Activated CD8-positive, alpha-beta memory T cell treated with anti-CD3 and anti-CD28 coated beads for 36 hours (primary cell): ENCODE data around the gene SCUBE3. TPM values are rescaled to one million over a fixed set of nuclear protein-coding genes. Genes with fewer than 3 reads are reported as not detected.

Experiments used
- CTCF ChIA-PET: fragments of 350-600 bp; sonication (Branson Sonifier 250); formaldehyde crosslinking; loops from one replicate; lab custom pipeline; 2021; ENCODE audit warnings: antibody characterized with exemption; lab: Charles Lee
- POLR2A ChIA-PET: fragments of 350-600 bp; sonication (Branson Sonifier 250); formaldehyde crosslinking; loops from one replicate; lab custom pipeline; 2021; ENCODE audit warnings: antibody characterized with exemption; lab: Charles Lee
- total RNA-seq, 2 experiments: library from RNA; stranded (reverse); gene quantifications; one replicate each; pipeline ENCODE4 v1.2.3, GENCODE V29; 2021

The SCUBE3 gene
- total RNA-seq, 2 experiments from 2014 or later = 0.06 TPM

DNA sequence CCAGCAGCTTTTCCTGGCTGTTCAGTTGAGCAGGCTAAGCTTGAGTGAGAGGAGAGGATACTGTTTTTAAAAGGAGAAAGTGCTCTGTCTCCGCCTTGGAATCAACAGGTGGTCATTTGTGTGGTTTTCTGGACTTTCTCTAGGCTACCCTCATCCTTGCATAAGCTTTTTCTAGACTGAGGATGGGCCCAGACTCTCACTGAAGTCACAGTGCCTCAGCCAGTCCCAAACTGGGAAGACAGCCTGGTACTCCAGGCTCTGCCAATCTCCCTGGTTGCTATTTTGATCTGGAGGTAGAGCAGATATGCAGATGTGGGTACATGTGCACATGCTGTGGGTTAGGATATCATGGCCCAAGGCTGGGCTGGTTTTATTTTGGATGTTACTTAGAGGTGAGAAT, 7.0 kb downstream of the SCUBE3 start:
- CTCF ChIA-PET = no interaction called here
- POLR2A ChIA-PET = no interaction called here

DNA sequence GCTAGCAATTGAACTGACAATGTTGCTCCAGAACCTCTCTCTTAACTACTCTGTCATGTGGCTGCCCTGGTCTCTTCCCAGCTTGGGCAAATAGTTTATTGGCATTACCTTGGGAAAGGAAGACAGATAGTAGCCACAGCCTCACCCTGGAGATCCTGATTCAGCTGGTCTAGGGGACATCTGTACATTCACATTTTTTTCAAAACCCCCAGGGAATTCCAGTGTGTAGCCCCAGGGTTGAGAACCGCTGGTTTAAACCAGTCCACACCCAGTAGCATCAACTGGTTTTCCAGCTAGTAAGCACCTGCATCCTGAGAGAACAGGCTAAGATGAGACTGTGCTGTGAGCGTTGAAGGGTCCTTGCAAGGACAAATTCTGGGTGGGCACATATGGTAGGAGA, 9.6 kb downstream of the SCUBE3 start:
- CTCF ChIA-PET = interaction anchor here (1.5 kb wide), 1 partner anchor 18 kb away, joined by 3 read pairs; no protein-coding TSS in a partner anchor
- POLR2A ChIA-PET = interaction anchor here (0.5 kb wide), 1 partner anchor 1331 kb away, joined by 8 read pairs; no protein-coding TSS in a partner anchor

GRCh38 chr6:35224720-35225119, 11.0 kb downstream of the SCUBE3 start:
- ChIA-PET POLR2A (no interaction called here), CTCF (no interaction called here)

DNA sequence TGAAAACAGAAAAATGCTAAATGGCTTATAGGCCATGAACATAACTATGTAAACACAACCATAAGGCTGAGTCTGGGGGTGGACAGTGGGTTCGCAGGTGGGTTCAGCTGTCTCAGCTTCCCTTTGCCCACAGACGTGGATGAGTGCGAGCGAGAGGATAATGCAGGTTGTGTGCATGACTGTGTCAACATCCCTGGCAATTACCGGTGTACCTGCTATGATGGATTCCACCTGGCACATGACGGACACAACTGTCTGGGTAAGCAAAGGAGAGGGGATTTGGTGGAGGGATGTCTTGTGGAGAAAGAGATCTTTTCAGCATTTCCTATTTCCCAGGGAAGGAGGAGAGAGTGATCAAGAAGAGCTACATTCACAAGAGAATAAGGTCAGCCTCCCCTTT, 14.7 kb downstream of the SCUBE3 start:
- ChIA-PET POLR2A (no interaction called here), CTCF (interaction anchor here (0.6 kb wide), 1 partner anchor 13 kb away, joined by 3 read pairs; no protein-coding TSS in a partner anchor)

DNA sequence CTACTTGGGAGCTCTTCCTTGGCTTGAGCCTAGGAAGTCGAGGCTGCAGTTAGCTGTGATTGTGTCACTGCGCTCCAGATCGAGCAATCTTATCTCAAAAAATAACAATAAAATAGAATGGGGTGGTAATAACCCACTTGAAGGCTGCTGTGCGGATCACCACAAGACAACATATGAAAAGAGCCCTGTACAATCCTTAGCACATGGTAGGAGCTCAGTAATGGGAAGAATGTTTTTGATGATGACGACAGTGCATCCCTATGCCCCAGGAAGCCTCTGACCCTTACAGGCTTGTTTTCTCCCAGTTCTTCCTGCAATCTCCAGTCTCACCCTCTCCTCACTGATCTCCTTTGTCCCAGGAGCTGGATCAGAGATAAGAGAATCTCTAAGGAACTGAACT, 15.5 kb downstream of the SCUBE3 start:
- POLR2A ChIA-PET = no interaction called here
- CTCF ChIA-PET = interaction anchor here (1.1 kb wide), 1 partner anchor 24 kb away, joined by 6 read pairs; no protein-coding TSS in a partner anchor

GRCh38 chr6:35230498-35230897, 16.7 kb downstream of the SCUBE3 start:
- CTCF ChIA-PET = interaction anchor here (1.1 to 1.3 kb wide), 2 partner anchors 25 to 26 kb away, joined by 4 to 6 read pairs; no protein-coding TSS in a partner anchor
- POLR2A ChIA-PET = no interaction called here

- ChIA-PET POLR2A (no interaction called here), CTCF (interaction anchor here (1.3 kb wide), 1 partner anchor 26 kb away, joined by 4 read pairs; no protein-coding TSS in a partner anchor)
Measured at GRCh38 chr6:35230950-35231349, 17.2 kb downstream of the SCUBE3 start.

DNA sequence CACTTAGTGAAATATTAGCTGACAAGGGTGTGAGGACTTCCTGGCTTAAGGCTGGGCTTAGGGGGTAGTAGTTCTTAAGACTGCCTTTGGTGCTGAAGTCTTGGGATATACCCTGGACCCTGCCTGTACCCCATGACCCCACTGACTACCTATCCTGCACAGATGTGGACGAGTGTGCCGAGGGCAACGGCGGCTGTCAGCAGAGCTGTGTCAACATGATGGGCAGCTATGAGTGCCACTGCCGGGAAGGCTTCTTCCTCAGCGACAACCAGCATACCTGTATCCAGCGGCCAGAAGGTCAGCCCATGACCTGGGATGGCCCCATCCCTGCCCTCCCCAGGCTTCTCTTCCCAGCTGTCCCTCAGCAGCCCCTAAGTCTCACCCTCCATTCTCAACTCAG, 17.8 kb downstream of the SCUBE3 start:
- POLR2A ChIA-PET = no interaction called here
- CTCF ChIA-PET = interaction anchor here (1.3 kb wide), 1 partner anchor 27 kb away, joined by 4 read pairs; no protein-coding TSS in a partner anchor

DNA sequence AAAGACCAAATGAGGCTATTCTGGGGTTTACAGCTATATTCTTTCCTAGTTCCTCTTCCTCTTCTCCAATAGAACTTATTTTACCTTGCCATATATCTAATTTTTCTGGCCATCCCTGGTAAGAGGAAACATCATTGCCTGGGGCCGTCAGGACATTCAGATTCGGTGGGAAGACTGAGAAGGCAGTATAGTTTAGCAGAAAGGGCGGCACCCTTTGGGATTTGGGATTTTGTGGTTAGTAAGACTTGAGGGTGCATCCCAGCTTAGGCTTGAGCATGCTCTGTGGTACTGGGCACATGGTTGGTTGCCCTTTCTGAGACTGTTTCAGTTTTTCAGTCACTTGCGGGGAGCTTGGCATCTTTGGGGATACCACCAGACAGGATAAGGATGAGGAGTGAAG, 21.1 kb downstream of the SCUBE3 start:
- CTCF ChIA-PET = interaction anchor here (1.0 kb wide), 1 partner anchor 232 kb away, joined by 3 read pairs; no protein-coding TSS in a partner anchor

DNA sequence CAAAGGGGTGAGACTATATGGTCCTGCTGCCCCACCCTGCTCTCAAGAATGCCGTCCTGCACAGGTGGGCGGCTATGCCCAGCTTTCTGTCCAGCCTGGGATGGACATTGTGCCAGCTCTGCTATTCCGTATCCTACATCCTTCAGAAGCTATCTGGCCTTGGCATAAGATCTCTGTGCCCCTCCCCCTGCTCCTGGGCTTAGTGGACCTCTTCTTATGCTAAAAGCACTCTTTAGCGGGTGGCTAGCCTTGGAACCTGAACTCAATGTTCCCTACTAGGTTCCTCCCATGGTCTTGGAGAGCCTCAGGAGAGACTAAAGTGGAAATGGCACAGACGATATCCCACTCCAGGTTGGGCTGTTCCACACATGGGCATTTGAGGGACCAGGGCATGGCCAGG, 22.5 kb downstream of the SCUBE3 start:
- POLR2A ChIA-PET = no interaction called here
- CTCF ChIA-PET = no interaction called here

More for the DNA sequence above, 21.1 kb downstream of the SCUBE3 start:
- POLR2A ChIA-PET = no interaction called here

GRCh38 chr6:35237476-35237875, 23.7 kb downstream of the SCUBE3 start:
- CTCF ChIA-PET = no interaction called here
- POLR2A ChIA-PET = no interaction called here

GRCh38 chr6:35238843-35239289, 25.1 kb downstream of the SCUBE3 start:
- ChIA-PET CTCF (interaction anchor here (1.1 to 1.6 kb wide), 2 partner anchors 10 to 62 kb away, joined by 4 to 6 read pairs; no protein-coding TSS in a partner anchor), POLR2A (no interaction called here)

DNA sequence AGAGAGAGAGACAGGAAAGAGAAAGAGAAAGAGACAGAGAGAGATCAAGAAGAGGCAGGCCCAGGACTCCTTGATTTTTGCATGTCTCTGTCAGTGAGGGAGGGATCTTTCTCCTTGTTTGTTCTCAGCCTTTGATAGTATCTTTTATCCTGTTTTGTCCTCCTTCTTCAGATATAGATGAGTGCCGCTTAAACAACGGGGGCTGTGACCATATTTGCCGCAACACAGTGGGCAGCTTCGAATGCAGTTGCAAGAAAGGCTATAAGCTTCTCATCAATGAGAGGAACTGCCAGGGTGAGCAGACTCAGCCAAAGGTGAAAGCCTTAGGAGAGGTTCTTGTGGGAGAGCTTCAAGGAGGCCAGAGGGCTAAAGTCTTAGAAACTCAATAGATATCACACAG, 25.8 kb downstream of the SCUBE3 start:
- CTCF ChIA-PET = interaction anchor here (0.7 to 2.5 kb wide), 3 partner anchors 34 to 93 kb away, joined by 3 to 10 read pairs (median 6); no protein-coding TSS in a partner anchor
- POLR2A ChIA-PET = no interaction called here

- ChIA-PET CTCF (interaction anchor here (0.6 to 2.5 kb wide), 22 partner anchors 11 to 353 kb away, joined by 3 to 10 read pairs (median 4); partner anchors contain the start of genes SCUBE3, TAF11 and TCP11), POLR2A (no interaction called here)
Measured at GRCh38 chr6:35240838-35241801, 27.4 kb downstream of the SCUBE3 start.

DNA sequence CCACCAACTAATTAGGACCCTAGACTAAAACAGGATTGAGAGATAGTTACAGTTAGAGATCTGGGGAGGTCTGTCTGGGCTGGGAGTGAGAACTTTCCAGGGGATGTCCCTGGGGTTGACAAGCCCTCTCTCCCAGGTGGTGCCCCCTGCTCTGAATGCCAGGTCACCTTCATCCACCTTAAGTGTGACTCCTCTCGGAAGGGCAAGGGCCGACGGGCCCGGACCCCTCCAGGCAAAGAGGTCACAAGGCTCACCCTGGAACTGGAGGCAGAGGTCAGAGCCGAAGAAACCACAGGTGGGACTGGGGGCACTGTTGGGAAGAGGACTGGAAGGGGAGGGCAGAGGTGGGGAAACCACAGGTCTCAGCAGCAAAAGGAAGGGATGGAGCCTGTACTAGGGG, 28.7 kb downstream of the SCUBE3 start:
- CTCF ChIA-PET = interaction anchor here (0.6 to 0.9 kb wide), 2 partner anchors 96 to 147 kb away, joined by 3 read pairs; no protein-coding TSS in a partner anchor

DNA sequence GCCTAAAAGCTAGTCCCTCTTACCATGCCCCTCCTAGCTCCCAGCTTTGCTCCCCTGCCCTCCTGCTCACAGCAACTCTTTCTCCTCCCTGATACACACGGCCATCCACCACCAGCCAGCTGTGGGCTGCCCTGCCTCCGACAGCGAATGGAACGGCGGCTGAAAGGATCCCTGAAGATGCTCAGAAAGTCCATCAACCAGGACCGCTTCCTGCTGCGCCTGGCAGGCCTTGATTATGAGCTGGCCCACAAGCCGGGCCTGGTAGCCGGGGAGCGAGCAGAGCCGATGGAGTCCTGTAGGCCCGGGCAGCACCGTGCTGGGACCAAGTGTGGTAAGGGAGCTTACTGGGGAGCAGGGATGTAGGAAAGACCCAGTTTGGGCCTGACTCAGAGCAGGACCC, 29.1 kb downstream of the SCUBE3 start:
- ChIA-PET POLR2A (no interaction called here), CTCF (interaction anchor here (0.9 kb wide), 1 partner anchor 96 kb away, joined by 3 read pairs; no protein-coding TSS in a partner anchor)

More for the DNA sequence above, 28.7 kb downstream of the SCUBE3 start:
- POLR2A ChIA-PET = no interaction called here

DNA sequence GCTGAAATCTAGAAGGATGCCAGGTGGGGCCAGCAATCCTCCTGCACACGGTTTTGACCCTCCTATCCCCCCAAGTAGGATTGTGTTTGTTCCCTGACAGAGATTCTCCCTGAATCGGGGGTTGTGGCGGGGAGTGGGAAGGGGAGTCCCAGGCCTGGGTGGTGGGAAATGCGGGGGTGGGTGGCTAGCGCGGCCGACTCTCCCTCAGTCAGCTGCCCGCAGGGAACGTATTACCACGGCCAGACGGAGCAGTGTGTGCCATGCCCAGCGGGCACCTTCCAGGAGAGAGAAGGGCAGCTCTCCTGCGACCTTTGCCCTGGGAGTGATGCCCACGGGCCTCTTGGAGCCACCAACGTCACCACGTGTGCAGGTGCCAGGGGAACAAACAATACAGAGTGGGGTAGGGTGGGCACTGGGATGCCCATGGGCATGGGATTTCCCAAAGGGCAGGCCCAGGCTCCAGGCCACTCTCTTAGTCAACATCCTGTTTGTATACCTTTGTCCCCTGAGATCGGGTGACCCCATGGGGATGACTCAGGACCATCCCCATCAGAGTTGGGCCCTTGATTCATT, 29.7 kb downstream of the SCUBE3 start:
- POLR2A ChIA-PET = no interaction called here

GRCh38 chr6:35244551-35244950, 30.8 kb downstream of the SCUBE3 start:
- ChIA-PET POLR2A (no interaction called here), CTCF (interaction anchor here (2.1 kb wide), 1 partner anchor 14 kb away, joined by 8 read pairs; no protein-coding TSS in a partner anchor)

More for the DNA sequence above, 29.7 kb downstream of the SCUBE3 start:
- CTCF ChIA-PET = no interaction called here

GRCh38 chr6:35247642-35248231, 34.0 kb downstream of the SCUBE3 start:
- ChIA-PET CTCF (interaction anchor here (0.6 to 1.4 kb wide), 2 partner anchors 9 to 21 kb away, joined by 4 to 5 read pairs; no protein-coding TSS in a partner anchor), POLR2A (no interaction called here)
